SK-N-MC (cell line): Measurements from ENCODE around the gene PPP1R1B.

Experiments used
- DNase-seq: peaks from one replicate; pipeline ENCODE4 v3.0.0-alpha.2; 2011; ENCODE audit warnings: low read depth, low spot score
- H3K27ac ChIP-seq: fragments of 200-600 bp; sonication (generic); 2 replicates; pipeline ENCODE4 v1.5.1; 2016; ENCODE audit warnings: mixed run types
- H3K36me3 ChIP-seq: fragments of 200-600 bp; sonication (generic); 2 replicates; pipeline ENCODE4 v1.6.1; 2017; ENCODE audit warnings: antibody characterized with exemption, low read length, mixed read lengths; ENCODE audit not compliant: insufficient read depth
- H3K4me3 ChIP-seq: fragments of 200-600 bp; sonication (generic); 2 replicates; pipeline ENCODE4 v1.5.1; 2016
- H3K9ac ChIP-seq: fragments of 200-600 bp; sonication (generic); 2 replicates; pipeline ENCODE4 v1.8.0; 2017; ENCODE audit warnings: mixed run types, mixed read lengths; ENCODE audit not compliant: insufficient read length
- H3K9me3 ChIP-seq: fragments of 200-600 bp; sonication (generic); 2 replicates; pipeline ENCODE4 v1.6.1; 2017; ENCODE audit warnings: low read depth, mild to moderate bottlenecking, antibody characterized with exemption, low read length, moderate library complexity, mixed read lengths
- EZH2 ChIP-seq: fragments of 200-600 bp; sonication (generic); IDR thresholded peaks from one replicate; pipeline ENCODE4 v1.6.1; 2017; ENCODE audit warnings: antibody characterized with exemption
- FOXP2 ChIP-seq: optimal IDR thresholded peaks from 2 replicates; pipeline ENCODE3; 2011; ENCODE audit warnings: mild to moderate bottlenecking, moderate library complexity; ENCODE audit not compliant: insufficient read depth; ENCODE audit errors: extremely low read length, control extremely low read depth
- POLR2AphosphoS5 ChIP-seq: IDR thresholded peaks from 2 replicates; pipeline ENCODE4 v1.6.1; 2012; ENCODE audit warnings: mild to moderate bottlenecking, low read depth, low read length, borderline replicate concordance

Gene PPP1R1B

GRCh38 chr17:39627047-39627711 is 427 bp downstream of the PPP1R1B start:
- Histone ChIP-seq H3K9me3 (no peaks in the 10 kb centered on the region), H3K4me3 (peak overlapping the region; percentile 67), H3K36me3 (no peaks in the 10 kb centered on the region), H3K9ac (no peak overlapping the region), H3K27ac (no peak overlapping the region)
- TF ChIP-seq POLR2AphosphoS5, result no peak
- no peak for TF ChIP-seq FOXP2
- TF ChIP-seq EZH2, result no peak
- no peak for DNase-seq

- DNase-seq, result no peak
- H3K36me3 ChIP-seq, result no peaks in the 10 kb centered on the region
- no peak overlapping the region for H3K9ac ChIP-seq
- no peak overlapping the region for H3K27ac ChIP-seq
- H3K9me3 ChIP-seq, result no peaks in the 10 kb centered on the region
- TF ChIP-seq EZH2 (no peak), FOXP2 (no peak), POLR2AphosphoS5 (no peak)
- no peak overlapping the region for H3K4me3 ChIP-seq
Measured at GRCh38 chr17:39627712-39628516, 1.2 kb downstream of the PPP1R1B start.

- H3K9ac ChIP-seq, result no peak overlapping the region
- no peak overlapping the region for H3K4me3 ChIP-seq
- no peak overlapping the region for H3K27ac ChIP-seq
- no peak for DNase-seq
- H3K9me3 ChIP-seq, result no peaks in the 10 kb centered on the region
- TF ChIP-seq FOXP2, result no peak
- no peak for TF ChIP-seq POLR2AphosphoS5
- TF ChIP-seq EZH2, result no peak
- no peaks in the 10 kb centered on the region for H3K36me3 ChIP-seq
Measured at GRCh38 chr17:39628655-39629493, 2.1 kb downstream of the PPP1R1B start.

- no peak overlapping the region for H3K27ac ChIP-seq
- no peaks in the 10 kb centered on the region for H3K9me3 ChIP-seq
- no peak for DNase-seq
- H3K9ac ChIP-seq, result no peak overlapping the region
- TF ChIP-seq POLR2AphosphoS5 (no peak), FOXP2 (no peak), EZH2 (no peak)
- no peaks in the 10 kb centered on the region for H3K36me3 ChIP-seq
- no peak overlapping the region for H3K4me3 ChIP-seq
Measured at GRCh38 chr17:39629494-39629880, 2.7 kb downstream of the PPP1R1B start.

- no peak for DNase-seq
- TF ChIP-seq POLR2AphosphoS5 (no peak), FOXP2 (no peak), EZH2 (no peak)
- H3K27ac ChIP-seq, result no peak overlapping the region
Measured at GRCh38 chr17:39629898-39630297, 3.1 kb downstream of the PPP1R1B start.

GRCh38 chr17:39631403-39631802 is 4.7 kb downstream of the PPP1R1B start:
- no peak for DNase-seq
- H3K4me3 ChIP-seq, result no peak overlapping the region
- no peaks in the 10 kb centered on the region for H3K9me3 ChIP-seq
- no peak overlapping the region for H3K27ac ChIP-seq
- TF ChIP-seq FOXP2 (no peak), EZH2 (no peak), POLR2AphosphoS5 (no peak)
- no peak overlapping the region for H3K9ac ChIP-seq
- no peaks in the 10 kb centered on the region for H3K36me3 ChIP-seq

More at GRCh38 chr17:39629898-39630297, 3.1 kb downstream of the PPP1R1B start:
- no peaks in the 10 kb centered on the region for H3K9me3 ChIP-seq
- no peak overlapping the region for H3K4me3 ChIP-seq
- no peak overlapping the region for H3K9ac ChIP-seq
- H3K36me3 ChIP-seq, result no peaks in the 10 kb centered on the region

- Histone ChIP-seq H3K36me3 (no peaks in the 10 kb centered on the region), H3K27ac (no peak overlapping the region), H3K9ac (no peak overlapping the region), H3K9me3 (no peaks in the 10 kb centered on the region), H3K4me3 (no peak overlapping the region)
- no peak for DNase-seq
- TF ChIP-seq POLR2AphosphoS5, result no peak
Measured at GRCh38 chr17:39632153-39632941, 5.6 kb downstream of the PPP1R1B start.
